GM23248 (cell line): ENCODE results near the gene PPP1R13B. TPM values are rescaled to one million over a fixed set of nuclear protein-coding genes. Genes with fewer than 3 reads are reported as not detected.
A peak's percentile ranks its signal among the peaks of the same experiment; 100 is the strongest.

ENCODE experiments used
- DNase-seq: peaks from one replicate; pipeline ENCODE4 v3.0.0-alpha.2; 2015
- H2AFZ ChIP-seq: fragments of 200-600 bp; sonication (generic); 2 replicates; pipeline ENCODE4 v1.6.1; 2016; ENCODE audit warnings: antibody characterized with exemption
- H3F3A ChIP-seq: fragments of 200-600 bp; sonication (generic); 2 replicates; pipeline ENCODE4 v1.6.1; 2016; ENCODE audit warnings: mild to moderate bottlenecking, antibody characterized with exemption, mixed run types; ENCODE audit not compliant: insufficient read depth
- H3K27ac ChIP-seq: fragments of 200-600 bp; sonication (generic); 2 replicates; pipeline ENCODE4 v1.5.1; 2016; ENCODE audit warnings: mild to moderate bottlenecking
- H3K27me3 ChIP-seq: fragments of 200-600 bp; sonication (generic); replicated peaks from 2 replicates; pipeline ENCODE4 v1.6.1; 2016; ENCODE audit warnings: mild to moderate bottlenecking; ENCODE audit not compliant: insufficient read depth
- H3K36me3 ChIP-seq: fragments of 200-600 bp; sonication (generic); 2 replicates; pipeline ENCODE4 v1.6.1; 2016; ENCODE audit warnings: low read depth, mild to moderate bottlenecking
- H3K4me1 ChIP-seq: fragments of 200-600 bp; sonication (generic); 2 replicates; pipeline ENCODE4 v1.6.1; 2016; ENCODE audit warnings: mild to moderate bottlenecking; ENCODE audit not compliant: insufficient read depth
- H3K4me2 ChIP-seq: fragments of 200-600 bp; sonication (generic); one replicate; pipeline ENCODE4 v1.6.1; 2016; ENCODE audit warnings: mild to moderate bottlenecking; ENCODE audit not compliant: unreplicated experiment
- H3K4me3 ChIP-seq: fragments of 200-600 bp; sonication (generic); 2 replicates; pipeline ENCODE4 v1.5.1; 2016; ENCODE audit warnings: mild to moderate bottlenecking
- H3K79me2 ChIP-seq: fragments of 200-600 bp; sonication (generic); 2 replicates; pipeline ENCODE4 v1.6.1; 2016; ENCODE audit warnings: mild to moderate bottlenecking; ENCODE audit not compliant: insufficient read depth
- H3K9ac ChIP-seq: fragments of 200-600 bp; sonication (generic); 2 replicates; pipeline ENCODE4 v1.6.1; 2016; ENCODE audit warnings: mild to moderate bottlenecking
- H3K9me2 ChIP-seq: fragments of 200-600 bp; sonication (generic); 2 replicates; pipeline ENCODE4 v1.6.1; 2016; ENCODE audit warnings: mixed run types, mild to moderate bottlenecking, moderate library complexity; ENCODE audit not compliant: insufficient read depth
- H3K9me3 ChIP-seq: fragments of 200-600 bp; sonication (generic); one replicate; pipeline ENCODE4 v1.6.1; 2017; ENCODE audit warnings: low read depth
- H4K20me1 ChIP-seq: fragments of 200-600 bp; sonication (generic); 2 replicates; pipeline ENCODE4 v1.6.0; 2016; ENCODE audit not compliant: insufficient read depth
- EZH2 ChIP-seq: fragments of 200-600 bp; sonication (generic); IDR thresholded peaks from 2 replicates; pipeline ENCODE4 v1.6.1; 2018; ENCODE audit warnings: antibody characterized with exemption, mild to moderate bottlenecking; ENCODE audit not compliant: insufficient read depth, poor library complexity, severe bottlenecking
- EZH2phosphoT487 ChIP-seq: fragments of 200-600 bp; sonication (generic); IDR thresholded peaks from 2 replicates; pipeline ENCODE4 v1.6.1; 2018; ENCODE audit warnings: antibody characterized with exemption, moderate library complexity, mild to moderate bottlenecking, low read depth; ENCODE audit not compliant: insufficient read depth
- WGBS, 2 experiments: methylation state at CpG; one replicate each; pipeline ENCODE4 v1.1.6; 2015 to 2017; ENCODE audit warnings: low lambda C conversion rate in 2 of 2, low coverage in 1 of 2; ENCODE audit errors: missing lambda C conversion rate in 2 of 2; 5-methylcytosine and 5-hydroxymethylcytosine counted together
- in situ Hi-C: fragments of 300-500 bp; cut with MboI; formaldehyde crosslinking; loops from 2 replicates; pipeline ENCODE4 v1.15.0; 2020
- polyA plus RNA-seq: library from polyadenylated mRNA; unstranded; fragments of >200 nt; fragmentation: Nextera tagmentation; extraction: Ambion mirVana; gene quantifications from 2 replicates; pipeline ENCODE4 v1.2.1, GENCODE V29; 2016
- total RNA-seq: library from RNA; depleted of rRNA; stranded (reverse); fragments of >200 nt; shearing (Covaris generic); gene quantifications from 2 replicates; pipeline ENCODE4 v1.2.3, GENCODE V29; 2014

Gene PPP1R13B
- total and polyA plus RNA-seq, 2 experiments from 2014 or later = 2.0 to 4.6 TPM

DNA sequence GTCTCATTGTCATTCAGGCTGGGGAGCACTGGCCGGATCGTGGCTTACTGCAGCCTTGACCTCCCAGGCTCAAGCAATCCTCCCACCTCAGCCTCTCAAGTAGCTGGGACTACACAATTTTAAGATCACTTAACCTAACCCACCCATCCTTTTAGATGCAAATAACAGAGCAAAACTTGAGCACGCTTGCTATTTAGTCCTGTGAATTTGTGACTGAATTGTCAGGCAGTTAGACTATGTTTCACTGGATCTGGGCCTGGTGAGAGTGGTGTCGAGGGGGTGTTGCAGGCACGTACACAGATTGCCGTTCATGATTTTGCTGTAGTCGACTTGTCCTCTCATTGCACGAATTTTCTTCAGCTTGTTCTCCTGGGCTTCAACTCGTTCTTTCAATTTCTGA is 93.6 kb downstream of the PPP1R13B start:
- H3K4me2 ChIP-seq = no peak overlapping the region
- H3K9me2 ChIP-seq = no peaks in the 10 kb centered on the region
- TF ChIP-seq EZH2phosphoT487 (no peak), EZH2 (no peak)
- no peaks in the 10 kb centered on the region for H3K4me1 ChIP-seq
- no peak overlapping the region for H3K4me3 ChIP-seq
- H3F3A ChIP-seq = no peaks in the 10 kb centered on the region
- H3K79me2 ChIP-seq = no peaks in the 10 kb centered on the region
- H3K36me3 ChIP-seq = 0 out of 2 replicates have a peak, but pooled peaks cover 6% of the 10 kb centered on the region
- 78 to 85% methylated on average over 9 of the region's 9 CpGs for WGBS, 2 experiments
- no peak for DNase-seq
- no peaks in the 10 kb centered on the region for H3K27me3 ChIP-seq
- no peak overlapping the region for H3K27ac ChIP-seq
- in situ Hi-C loops = no loop called here
- no peaks in the 10 kb centered on the region; the same call in 1 of the 2 replicates for H4K20me1 ChIP-seq
- no peak overlapping the region for H2AFZ ChIP-seq
- no peaks in the 10 kb centered on the region for H3K9me3 ChIP-seq
- no peak overlapping the region for H3K9ac ChIP-seq

DNA sequence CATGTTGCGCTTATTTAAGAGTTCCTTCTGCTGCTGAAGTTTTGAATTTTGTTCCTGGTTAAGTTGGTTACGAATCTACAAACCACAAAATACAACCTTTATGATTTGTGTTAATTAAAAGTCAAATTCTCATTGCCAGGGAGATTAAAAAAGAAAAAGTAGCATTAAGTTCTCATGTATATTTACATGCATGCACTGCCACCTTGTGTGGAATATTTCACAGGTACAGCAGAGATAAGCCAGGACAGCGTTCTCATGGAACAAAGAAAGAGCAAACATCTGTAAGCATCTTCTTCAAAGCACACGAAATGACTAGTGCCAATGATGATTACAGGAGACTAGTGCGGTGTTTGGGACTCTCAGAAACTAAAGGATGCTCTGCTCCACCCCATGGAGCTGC is 97.5 kb downstream of the PPP1R13B start:
- TF ChIP-seq EZH2phosphoT487 (no peak), EZH2 (no peak)
- Histone ChIP-seq H3K4me3 (no peak overlapping the region), H3K9ac (no peak overlapping the region), H3K27me3 (no peaks in the 10 kb centered on the region), H2AFZ (no peak overlapping the region), H3K9me3 (no peaks in the 10 kb centered on the region), H3K4me1 (no peaks in the 10 kb centered on the region), H3K4me2 (no peak overlapping the region), H4K20me1 (no peaks in the 10 kb centered on the region), H3K36me3 (0 out of 2 replicates have a peak, but pooled peaks cover 6% of the 10 kb centered on the region), H3K9me2 (no peaks in the 10 kb centered on the region), H3F3A (no peaks in the 10 kb centered on the region), H3K79me2 (no peaks in the 10 kb centered on the region), H3K27ac (no peak overlapping the region)
- 79 to 80% methylated on average over 5 of the region's 5 CpGs for WGBS, 2 experiments
- no peak for DNase-seq
- in situ Hi-C loops = no loop called here

DNA sequence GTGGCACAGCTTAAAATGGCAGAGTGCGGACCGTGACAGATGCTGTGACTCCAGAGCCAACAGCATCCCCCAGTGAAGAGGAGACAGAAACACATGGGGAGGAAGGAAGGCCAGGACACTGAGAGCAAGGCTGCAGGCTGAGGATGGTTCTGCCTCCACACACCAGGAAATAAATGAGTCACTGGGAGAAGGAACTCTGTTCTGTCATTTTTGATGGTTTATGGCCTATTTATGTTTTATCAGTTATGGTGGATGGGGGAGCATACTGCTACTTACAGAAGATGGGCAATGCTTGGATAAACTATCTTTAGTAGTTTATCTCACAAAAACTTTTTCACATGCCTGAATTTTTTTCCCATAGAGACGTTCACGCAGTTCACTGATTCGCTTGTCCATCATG is 97.9 kb downstream of the PPP1R13B start:
- H3K9ac ChIP-seq = no peak overlapping the region
- no peak for DNase-seq
- H3F3A ChIP-seq = no peaks in the 10 kb centered on the region
- no peaks in the 10 kb centered on the region for H3K9me3 ChIP-seq
- no peak overlapping the region for H3K4me2 ChIP-seq
- in situ Hi-C loops = no loop called here
- 0 out of 2 replicates have a peak, but pooled peaks cover 6% of the 10 kb centered on the region for H3K36me3 ChIP-seq
- H3K27ac ChIP-seq = no peak overlapping the region
- H3K79me2 ChIP-seq = no peaks in the 10 kb centered on the region
- no peak overlapping the region for H3K4me3 ChIP-seq
- no peaks in the 10 kb centered on the region for H3K9me2 ChIP-seq
- no peaks in the 10 kb centered on the region for H3K4me1 ChIP-seq
- TF ChIP-seq EZH2 = no peak
- no peak for TF ChIP-seq EZH2phosphoT487
- H3K27me3 ChIP-seq = no peaks in the 10 kb centered on the region
- no peaks in the 10 kb centered on the region for H4K20me1 ChIP-seq
- 96 to 99% methylated on average over 5 of the region's 5 CpGs for WGBS, 2 experiments
- no peak overlapping the region for H2AFZ ChIP-seq

DNA sequence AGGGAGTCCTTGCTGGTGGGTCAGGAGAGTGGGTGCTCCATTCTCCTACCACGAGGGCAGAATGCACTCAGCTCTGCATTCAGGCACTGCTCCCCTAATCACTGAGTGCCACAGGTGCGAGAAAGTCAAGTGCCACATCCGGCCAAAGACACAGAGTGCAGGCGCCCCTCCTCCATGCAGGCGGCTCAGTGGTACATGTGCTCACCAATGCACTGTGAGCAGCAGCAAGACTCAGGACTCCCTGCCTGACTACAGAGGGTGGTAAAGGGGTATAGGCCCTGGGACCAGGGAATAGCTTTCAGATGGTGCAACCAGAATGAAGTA is 98.9 kb downstream of the PPP1R13B start:
- no peak for DNase-seq
- no peaks in the 10 kb centered on the region for H3K9me2 ChIP-seq
- no peak overlapping the region for H3K27ac ChIP-seq
- 0 out of 2 replicates have a peak, but pooled peaks cover 6% of the 10 kb centered on the region for H3K36me3 ChIP-seq
- no peaks in the 10 kb centered on the region for H3K79me2 ChIP-seq
- H3K4me1 ChIP-seq = no peaks in the 10 kb centered on the region
- H3K27me3 ChIP-seq = no peaks in the 10 kb centered on the region
- H3K4me3 ChIP-seq = no peak overlapping the region
- H3K9ac ChIP-seq = no peak overlapping the region
- in situ Hi-C loops = no loop called here
- no peak for TF ChIP-seq EZH2phosphoT487
- no peak for TF ChIP-seq EZH2
- no peaks in the 10 kb centered on the region for H3F3A ChIP-seq
- H2AFZ ChIP-seq = no peak overlapping the region
- no peaks in the 10 kb centered on the region for H3K9me3 ChIP-seq
- no peaks in the 10 kb centered on the region for H4K20me1 ChIP-seq
- no peak overlapping the region for H3K4me2 ChIP-seq
- WGBS, 2 experiments = 59 to 69% methylated on average over 5 of the region's 5 CpGs

DNA sequence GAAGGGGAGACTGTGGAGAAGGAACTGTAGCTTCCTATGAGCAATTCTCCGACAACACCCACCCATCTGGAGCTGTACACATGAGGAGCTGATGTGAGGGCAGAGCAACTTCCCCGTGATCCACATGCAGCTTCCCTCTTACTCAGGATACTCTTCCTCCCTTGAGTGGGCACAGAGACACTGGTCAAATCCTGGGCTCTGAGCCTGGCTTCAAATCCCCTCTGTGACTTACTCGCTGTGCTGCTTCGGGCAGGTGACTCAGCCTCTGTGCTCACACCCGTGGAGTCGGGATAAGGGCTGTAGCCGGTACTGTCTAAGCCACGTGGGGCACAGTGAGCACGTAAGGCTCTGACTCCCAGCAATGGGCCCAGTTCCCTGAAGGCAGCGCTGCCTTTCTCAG is 100.7 kb downstream of the PPP1R13B start:
- no peak for TF ChIP-seq EZH2phosphoT487
- TF ChIP-seq EZH2 = no peak
- H4K20me1 ChIP-seq = no peaks in the 10 kb centered on the region
- H2AFZ ChIP-seq = no peak overlapping the region

More for the DNA sequence above, 100.7 kb downstream of the PPP1R13B start:
- no peaks in the 10 kb centered on the region for H3K27me3 ChIP-seq
- H3K9me2 ChIP-seq = no peaks in the 10 kb centered on the region
- DNase-seq = peak; percentile 60
- no peaks in the 10 kb centered on the region for H3K9me3 ChIP-seq
- in situ Hi-C loops = no loop called here
- no peaks in the 10 kb centered on the region for H3K79me2 ChIP-seq
- no peaks in the 10 kb centered on the region for H3K4me1 ChIP-seq
- no peaks in the 10 kb centered on the region for H3F3A ChIP-seq
- H3K4me3 ChIP-seq = no peak overlapping the region
- H3K27ac ChIP-seq = no peak overlapping the region
- 83 to 86% methylated on average over 10 of the region's 10 CpGs for WGBS, 2 experiments
- H3K36me3 ChIP-seq = 0 out of 2 replicates have a peak, but pooled peaks cover 6% of the 10 kb centered on the region
- no peak overlapping the region for H3K9ac ChIP-seq
- H3K4me2 ChIP-seq = no peak overlapping the region
